GM10847 (cell line): ENCODE results near the gene PER1.
A peak's percentile ranks its signal among the peaks of the same experiment; 100 is the strongest.

Source experiments
- POLR2A ChIP-seq: IDR thresholded peaks from 2 replicates; pipeline ENCODE4 v1.6.1; 2011; ENCODE audit not compliant: insufficient read length; ENCODE audit errors: extremely low read depth

The PER1 gene

DNA sequence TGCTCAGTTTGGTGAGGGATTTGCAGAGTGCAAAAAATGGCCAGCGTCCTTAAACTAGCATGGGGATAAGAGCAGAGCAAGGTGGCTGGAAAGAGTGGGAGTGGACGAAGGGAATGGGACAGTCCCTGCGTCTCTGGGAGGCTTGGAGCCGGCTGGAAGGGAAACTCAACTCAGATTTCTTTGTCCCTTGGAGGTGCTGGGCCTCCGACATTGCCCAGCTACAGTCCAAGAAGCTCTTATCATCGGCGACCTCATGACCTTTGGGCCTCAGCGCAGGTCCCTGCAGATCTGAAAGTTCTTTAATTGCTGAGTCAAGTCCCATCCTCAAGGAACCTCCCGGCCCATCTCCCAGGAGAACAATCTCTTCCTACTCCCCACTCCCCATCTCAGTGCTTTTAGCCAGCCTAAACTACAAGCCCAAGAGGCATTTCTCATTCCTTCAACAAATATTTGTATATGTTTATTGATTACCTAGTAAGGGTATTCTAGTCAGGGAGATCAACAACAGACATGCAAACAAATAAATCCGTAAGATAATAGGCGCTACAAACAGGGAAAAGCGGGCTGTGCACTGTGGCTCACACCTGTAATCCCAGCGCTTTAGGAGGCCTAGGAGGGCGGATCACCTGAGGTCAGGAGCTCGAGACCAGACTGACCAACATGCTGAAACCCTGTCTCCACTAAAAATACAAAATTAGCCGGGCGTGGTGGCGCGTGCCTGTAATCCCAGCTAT lies 25.0 kb upstream of the PER1 start:
- TF ChIP-seq POLR2A, result no peak

DNA sequence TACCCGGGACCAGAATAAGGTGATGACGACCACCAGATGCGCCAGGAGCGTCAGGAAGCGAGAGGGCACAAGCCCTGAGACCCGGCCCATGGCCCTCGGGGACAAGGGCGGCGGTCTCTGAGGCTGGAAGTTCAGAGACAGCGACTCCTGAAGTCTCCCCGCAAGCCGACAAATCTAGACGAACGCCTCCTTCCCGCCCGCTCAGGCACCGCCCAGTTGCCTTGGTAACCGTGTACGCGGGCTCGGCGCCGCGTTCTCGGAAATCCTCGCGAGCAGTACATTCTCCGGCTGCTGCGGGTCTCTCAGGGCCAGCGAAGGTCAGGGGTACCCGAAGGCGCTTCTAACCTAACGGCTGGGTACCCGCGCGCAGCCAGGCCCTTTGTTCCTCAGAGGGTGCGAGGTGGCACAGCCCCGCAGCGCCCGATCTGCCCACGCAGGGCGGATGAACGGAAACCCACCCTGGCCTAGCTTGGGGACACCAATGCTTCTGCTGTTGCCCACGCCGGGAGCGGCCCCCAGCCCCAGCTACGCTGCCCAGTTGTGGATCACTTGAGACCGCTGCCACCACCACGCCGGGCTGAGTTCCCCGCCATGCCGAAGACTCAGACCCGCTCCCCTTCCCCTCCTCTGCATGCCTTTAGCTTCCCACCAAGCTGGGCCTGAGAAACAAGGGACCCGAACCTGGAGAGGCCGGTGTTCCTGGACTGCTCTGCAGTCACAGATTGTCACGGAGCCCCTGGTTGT lies 24.2 kb upstream of the PER1 start, which contains the start of gene TMEM107:
TMEM107 (minus strand) TSS at position 184 of the 744 bp plus-strand sequence; CDS start at position 90, 94 bp downstream.
- TF ChIP-seq POLR2A, result peak; percentile 49

DNA sequence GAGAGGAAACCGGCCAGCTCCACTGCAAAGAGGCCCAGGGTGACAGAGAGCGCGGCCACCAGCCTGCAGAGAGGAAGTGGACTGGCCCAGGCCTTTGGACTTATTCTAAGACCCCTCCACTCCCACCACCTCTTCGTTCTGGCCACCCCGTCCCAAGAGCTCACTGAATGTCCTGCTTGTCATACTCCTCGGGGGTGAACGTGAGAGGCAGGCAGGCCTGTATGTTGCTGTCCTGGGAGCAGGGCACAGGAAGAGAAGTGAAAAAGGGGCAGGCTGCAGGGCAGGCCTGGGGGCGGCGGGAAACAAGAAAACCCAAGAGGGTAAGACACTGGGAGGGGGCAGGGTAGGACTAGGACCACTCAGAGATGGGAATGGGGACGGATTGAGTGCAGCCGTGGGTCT lies 23.6 kb upstream of the PER1 start:
- no peak for TF ChIP-seq POLR2A

DNA sequence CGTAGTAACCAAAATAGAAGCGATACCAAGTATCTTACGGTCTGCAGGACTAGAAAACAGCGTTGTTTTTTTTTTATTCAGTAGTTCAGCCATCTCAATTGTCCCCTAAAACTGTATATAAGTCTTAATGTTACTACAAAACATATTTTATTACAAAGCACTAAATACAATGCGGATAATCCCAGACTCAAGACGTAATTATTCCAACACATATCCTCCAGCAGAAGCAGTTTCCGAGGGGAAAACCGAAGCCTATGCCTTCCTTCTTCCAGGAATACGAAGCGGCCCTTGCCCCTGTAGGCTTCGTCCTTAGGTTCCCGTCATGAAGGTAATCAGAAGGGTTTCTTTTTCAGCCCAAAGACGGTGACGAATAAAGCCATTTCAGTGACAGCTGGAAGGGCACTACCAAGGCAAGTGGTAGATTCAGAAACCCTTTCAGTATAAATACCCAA lies 21.7 kb upstream of the PER1 start:
- TF ChIP-seq POLR2A, result no peak

DNA sequence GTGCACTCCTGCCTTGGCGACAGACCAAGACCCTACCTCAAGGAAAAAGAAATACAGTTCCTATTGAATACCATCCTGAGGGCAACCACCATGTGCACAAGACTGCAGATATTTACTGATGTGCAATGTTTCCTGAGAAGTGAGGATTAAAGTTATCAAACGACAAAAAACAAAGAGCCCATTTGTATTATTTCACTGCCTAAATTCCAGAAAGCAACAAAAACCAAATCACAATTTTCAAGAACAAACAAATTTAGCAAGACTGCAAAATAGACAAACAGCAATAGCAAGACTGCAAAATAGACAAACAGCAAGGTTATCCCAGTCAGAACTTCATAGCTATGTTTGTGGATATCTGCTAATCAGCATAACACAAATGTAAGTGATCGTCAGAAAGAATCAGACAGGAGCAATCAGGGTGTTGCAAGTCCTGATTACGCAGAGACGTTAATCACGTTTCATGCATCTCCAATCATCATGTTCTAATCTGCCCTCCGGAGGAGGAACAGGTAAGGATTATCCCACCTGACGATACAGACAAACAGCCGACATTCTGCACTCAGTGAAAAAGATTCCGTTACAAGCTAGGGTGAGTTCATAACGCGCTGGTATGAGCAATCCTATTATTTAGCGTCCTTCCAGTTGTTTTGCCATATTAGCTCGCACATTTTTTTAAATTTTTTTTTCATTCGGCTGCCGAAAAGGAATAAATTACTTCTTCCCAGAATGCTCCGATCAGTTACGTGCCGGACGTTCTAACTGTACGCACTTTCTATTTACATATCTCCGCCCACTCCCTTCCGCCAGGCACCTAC lies 21.1 kb upstream of the PER1 start:
- TF ChIP-seq POLR2A, result peak; percentile 99

DNA sequence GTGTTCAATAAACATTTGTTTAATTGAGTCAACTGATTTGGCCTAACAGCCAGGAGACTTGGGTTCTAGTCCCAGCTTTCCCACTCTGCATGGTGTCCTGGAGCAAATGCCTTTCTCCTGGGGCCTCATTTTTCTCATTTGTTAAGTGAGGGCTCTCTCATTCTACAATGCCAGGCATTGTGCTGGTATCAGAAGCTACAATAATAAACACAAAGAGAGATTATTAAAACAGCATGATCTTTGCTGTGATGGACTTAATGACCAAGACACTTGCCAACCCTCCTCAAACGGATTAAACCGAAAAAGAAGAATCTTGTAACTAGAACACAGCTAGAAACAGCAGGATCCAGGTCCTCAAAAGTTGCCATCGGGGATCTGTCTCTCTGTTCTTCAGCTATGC lies 15.3 kb upstream of the PER1 start:
- TF ChIP-seq POLR2A, result no peak

DNA sequence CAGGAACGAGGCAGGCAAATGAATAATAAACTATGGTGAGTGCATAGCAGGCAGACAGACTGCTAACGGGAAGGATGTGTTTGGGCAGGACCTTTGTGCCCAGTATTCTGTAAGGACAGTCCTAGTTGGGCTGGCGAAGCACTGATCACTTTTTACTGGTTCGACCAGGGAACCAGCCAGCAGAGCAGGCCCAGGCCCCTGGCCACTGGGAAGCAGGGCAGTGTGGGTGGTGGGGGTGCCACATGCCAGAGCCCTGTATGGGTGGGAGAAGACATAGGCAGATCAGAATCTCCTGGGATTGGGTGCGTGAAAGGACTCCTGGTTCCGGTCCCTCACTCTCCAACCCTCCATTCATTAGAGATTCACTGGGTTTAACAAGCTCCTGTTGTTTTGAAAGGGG lies 14.5 kb upstream of the PER1 start:
- TF ChIP-seq POLR2A, result no peak

DNA sequence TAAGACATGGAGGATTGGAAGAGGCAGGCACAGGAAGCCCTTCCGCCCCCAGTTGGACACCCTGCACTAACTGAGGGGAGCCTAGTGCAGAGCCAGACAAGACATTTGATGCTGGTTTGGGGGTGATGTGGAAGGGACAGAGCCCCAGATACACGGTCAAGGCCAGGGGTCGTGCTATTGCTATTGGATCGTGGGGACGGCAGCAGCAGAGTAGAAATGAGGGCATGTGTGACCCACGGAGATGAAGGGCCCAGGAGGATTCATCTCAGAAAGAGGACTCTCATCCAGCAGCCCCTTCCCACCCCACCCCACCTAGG lies 12.6 kb upstream of the PER1 start:
- TF ChIP-seq POLR2A, result no peak

DNA sequence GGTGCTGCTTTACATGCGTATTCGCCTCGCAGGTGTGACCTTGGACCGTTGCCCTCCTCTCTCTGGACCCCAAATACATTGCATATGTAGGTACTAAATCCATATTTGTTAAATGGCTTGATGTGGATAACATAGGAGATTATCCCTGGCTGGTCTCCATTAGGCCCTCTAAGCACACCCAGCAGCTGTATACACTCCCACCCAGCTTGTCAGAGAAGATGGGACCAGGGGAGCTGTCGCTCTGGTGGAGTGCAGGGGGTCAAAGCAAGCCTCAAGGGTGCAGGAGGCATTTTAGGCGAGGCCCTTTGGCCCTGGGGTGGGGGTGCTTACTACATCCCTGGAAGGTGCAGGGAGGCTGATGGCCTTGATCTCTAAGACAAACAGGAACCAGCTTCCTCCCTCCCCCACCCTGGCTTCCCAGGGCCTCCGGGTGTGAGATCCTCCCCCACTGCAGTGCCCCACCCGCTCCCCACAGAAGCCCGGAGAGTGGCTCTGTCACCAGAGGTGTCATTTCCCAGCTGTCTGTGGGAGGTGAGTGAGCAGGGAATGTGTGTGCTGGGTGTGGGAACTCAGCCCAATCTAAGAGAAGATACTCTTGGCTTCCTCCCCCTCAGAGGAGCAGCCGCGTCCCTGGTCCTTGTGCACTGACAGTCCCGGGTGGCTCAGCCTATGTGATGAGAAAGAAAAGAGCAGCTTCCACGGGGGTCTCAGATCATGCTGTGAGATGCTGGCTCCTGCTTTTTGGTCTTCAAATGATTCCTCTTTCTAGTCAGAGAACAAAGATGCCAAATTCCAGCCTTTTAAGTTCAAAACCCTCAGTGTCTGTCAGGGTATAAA lies 12.0 kb upstream of the PER1 start:
- no peak for TF ChIP-seq POLR2A

DNA sequence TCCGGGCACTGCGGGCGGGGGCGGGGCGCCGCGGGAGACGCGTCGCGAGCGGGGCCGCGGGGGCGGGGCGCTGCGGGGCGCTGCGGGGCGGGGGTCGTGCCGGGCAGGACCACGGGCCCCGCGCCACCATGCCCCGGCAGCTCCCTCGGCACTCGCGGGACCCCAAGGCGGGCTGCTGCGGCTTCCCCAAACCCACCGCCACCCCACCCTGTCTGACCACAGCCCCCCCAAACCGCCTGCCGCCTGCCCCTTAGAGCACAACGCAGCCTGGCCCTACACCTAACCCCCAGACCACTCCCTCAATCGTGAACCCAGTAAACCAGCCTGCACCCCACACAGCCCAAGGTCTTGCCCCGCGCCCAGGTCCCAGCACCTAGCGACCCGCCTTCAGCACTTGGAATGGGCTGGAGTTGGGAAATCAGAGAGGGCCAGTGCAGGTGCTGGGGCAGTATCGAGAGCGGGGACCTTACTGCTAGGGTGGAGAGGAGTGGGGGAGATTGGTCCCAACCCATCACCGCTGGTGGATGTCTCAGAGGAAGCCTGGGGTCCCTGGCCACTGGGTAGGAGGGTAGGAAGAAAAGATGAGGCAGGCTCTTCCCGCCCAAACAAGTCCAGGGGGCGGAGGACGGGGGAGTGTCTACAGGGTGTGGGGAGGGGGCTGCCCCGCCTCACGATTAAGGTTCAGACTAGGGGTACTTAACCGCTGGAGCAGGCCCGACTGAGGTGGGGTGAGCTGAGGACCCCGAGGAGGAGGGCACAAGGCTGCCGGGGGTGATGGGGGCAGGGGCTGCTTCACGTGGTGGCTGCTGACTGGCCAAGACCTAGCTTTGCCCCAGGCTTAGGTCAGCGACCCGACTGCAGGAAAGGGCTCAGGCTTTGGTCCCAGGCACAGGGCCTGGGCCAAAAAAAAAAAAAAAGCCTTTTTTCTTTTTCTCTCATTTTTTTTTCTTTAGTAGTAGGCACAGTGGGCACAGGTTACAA lies 11.1 kb upstream of the PER1 start:
- peak; percentile 14 for TF ChIP-seq POLR2A

DNA sequence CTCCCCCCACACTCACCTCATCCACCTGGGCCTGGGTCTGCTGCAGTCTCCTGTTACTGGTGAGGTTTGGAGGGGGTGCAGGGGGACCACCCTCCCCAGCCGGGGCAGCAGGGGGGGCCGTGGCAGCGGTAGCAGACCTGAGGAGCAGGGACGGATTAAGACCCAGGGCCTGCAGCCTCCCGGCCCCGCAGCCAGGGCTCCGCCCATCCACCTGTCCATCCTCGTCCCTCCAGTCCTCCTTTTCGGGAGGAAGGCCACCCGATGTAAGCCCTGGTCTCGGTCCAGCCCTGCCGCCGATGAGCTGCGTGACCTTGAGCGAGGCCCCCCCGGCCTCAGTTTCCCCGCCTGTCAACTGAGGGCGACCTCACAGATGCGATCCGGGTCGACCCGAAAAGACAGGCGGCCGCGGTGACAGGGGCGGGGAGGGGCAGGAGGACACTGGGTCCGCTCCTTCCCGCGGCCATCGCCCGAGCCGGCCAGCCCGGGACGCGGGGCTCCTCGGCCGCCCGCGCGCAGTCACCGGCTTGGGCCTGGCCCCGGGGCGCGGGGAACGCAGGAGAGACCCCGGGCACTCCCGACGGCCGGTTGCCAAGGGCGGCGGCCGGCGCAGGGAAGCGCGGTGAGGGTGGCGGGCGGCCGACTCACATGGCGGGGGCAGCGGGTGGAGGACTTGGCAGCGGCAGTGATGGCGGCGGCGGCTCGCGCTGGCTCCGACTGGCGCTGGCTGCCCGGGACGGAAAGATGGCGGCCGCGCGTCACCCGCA lies 10.2 kb upstream of the PER1 start, which contains the start of gene VAMP2:
VAMP2 (minus strand) TSS at position 716 of the 764 bp plus-strand sequence; CDS start at position 647, 69 bp downstream.
- TF ChIP-seq POLR2A, result peak; percentile 71

DNA sequence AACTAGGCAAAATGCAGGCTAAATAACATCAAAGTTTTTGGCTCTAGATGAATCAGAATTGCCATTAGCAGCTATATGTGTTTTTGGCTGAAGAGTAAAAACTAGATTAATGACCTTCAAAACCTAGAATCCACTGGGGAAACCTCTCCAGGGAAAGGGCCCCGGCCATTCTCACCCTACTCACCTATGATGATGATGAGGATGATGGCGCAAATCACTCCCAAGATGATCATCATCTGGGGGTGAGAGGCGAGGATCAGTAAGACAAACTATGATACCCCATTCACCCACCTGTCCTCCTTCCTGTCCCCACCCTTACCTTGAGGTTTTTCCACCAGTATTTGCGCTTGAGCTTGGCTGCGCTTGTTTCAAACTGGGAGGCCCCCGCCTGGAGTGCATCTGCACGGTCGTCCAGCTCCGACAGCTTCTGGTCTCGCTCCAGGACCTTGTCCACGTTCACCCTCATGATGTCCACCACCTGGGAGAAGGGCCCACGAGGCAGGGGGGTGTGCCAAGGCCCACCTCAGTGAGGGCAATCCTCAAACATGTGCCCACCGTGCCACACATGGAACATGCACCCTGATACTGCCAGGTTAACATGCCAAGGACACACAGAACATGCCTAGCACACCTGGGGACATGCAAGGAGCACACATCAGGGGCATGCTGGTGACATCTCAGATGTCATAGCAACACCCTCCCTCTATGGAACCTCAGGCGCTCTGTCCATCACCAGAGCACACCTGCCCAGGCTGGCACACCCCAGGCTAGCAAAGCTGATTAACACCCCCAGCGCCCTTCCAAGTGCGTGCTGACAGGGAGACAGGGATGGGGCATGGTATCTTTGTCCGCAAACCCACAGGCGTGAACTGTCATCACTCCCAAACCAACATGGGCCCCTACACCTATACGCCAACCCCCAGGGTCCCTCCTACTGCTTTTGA lies 9.4 kb upstream of the PER1 start:
- TF ChIP-seq POLR2A, result no peak
